HG02642 (cell line): ENCODE results near the gene SNX8.

Source experiments
- ATAC-seq: cut with Tn5 transposase; IDR thresholded peaks from one replicate; pipeline ENCODE4 v1.9.1; 2021; ENCODE audit warnings: mild to moderate bottlenecking; ENCODE audit not compliant: unreplicated experiment, poor library complexity

SNX8 gene

GRCh38 chr7:2211259-2211880, 102.9 kb downstream of the SNX8 start:
- ATAC-seq: no peak

DNA sequence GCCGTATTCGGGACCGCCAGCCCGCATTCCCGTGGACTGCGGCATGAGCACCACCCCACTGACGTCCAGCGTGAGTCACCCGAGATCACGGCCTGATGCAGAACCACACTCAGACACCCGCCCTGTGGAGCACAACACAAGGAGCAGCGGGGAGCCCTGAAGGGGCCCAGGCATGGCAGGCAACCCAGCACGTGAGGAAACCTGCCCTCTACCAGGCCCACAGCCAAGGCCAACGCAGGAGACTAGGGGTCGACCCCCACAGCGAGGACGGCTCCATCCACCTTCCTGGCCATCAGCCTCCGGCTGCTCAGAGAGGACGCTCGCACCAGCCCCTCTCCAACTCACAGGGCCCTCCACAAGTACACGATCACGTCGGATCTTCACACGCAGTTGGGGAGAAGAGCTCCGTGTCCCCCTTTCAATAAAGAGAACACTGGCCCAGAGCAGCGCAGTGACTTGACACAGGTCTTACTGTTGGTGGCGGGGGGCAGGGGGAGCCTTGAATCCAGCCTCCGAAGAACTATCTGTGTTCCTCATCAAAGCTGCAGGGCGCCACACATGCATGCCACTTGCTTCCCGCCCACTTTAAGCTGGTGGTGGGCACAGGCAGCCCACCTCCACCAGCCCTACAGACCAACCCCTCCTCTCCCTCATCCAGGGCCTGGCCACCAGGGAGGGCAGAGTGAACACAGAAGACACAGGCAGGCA, 103.5 kb downstream of the SNX8 start:
- ATAC-seq: no peak

DNA sequence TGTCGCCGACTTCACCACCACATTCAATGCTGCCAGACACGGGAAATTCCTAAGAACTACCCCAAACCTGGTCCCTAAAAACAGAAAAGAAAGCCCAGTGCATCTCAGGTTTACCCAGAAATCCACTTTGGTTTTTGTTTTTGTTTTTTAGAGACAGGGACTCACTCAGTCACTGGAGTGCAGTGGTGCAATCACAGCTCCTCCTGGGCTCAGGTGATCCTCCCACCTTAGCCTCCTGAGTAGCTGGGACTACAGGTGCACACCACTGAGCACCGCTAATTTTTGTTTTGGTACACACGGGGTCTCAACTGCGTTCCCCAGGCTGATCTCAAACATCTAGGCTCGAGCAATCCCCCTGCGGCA, 104.3 kb downstream of the SNX8 start:
- no peak for ATAC-seq

DNA sequence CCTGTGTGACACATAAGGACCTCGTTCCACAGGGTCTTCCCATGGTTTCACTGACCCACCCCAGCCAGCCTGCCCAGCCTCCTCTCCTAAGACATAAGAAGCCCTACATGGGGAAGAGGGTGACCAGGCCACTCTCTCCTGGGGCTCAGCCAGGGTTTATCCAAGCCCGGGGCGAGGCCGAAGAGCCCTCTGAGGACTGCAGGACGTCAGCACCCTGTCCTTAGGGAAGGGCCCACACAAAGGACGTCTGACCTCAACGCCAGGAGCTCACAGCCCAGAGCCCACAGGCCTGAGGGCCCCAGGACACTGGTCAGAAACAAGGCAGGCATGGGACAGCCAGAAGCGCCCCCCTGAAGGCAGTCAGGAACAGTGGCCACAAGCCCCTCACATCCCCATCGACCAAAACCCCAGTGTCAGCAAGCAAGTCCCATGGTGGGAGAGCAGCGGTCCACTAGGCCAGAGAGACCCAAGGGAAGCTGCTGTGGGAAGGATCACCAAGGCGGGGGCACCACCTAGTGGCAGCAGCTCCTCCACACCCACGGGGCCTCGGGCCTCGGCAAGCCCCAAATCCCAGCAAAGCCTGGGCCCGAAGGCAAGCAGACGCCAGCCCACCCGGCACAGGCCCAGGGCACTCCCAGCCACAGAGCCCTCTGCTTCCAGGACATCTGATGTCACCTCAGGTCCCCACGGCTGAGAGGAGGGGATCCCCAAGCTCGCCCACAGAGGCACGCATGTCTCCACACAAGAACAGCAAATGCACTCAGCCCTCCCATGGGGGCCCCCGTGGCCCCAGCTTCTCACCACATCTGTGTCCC, 104.9 kb downstream of the SNX8 start:
- ATAC-seq: peak; percentile 64

DNA sequence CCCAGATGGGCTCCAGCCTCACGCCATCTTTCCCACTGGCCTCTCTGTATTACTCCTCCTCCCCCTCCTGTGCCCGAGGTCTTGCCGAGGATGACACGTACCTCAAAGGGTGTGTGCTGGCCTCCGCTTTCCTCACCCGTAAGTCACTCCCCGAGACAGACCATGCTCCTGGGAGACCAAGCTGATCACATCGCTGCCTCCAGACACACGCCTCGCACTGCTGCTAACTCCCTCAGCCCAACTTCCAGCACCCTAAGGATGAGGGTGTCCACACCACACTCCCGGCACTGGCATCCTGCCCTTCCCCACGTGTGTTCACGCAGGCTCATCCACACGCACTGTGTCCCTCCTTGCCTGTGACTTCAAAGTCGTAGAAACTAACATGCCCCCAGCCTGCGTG, 105.5 kb downstream of the SNX8 start:
- no peak for ATAC-seq

GRCh38 chr7:2205036-2205780, 109.0 kb downstream of the SNX8 start:
- ATAC-seq: no peak

GRCh38 chr7:2204446-2204845, 109.8 kb downstream of the SNX8 start:
- ATAC-seq: no peak

DNA sequence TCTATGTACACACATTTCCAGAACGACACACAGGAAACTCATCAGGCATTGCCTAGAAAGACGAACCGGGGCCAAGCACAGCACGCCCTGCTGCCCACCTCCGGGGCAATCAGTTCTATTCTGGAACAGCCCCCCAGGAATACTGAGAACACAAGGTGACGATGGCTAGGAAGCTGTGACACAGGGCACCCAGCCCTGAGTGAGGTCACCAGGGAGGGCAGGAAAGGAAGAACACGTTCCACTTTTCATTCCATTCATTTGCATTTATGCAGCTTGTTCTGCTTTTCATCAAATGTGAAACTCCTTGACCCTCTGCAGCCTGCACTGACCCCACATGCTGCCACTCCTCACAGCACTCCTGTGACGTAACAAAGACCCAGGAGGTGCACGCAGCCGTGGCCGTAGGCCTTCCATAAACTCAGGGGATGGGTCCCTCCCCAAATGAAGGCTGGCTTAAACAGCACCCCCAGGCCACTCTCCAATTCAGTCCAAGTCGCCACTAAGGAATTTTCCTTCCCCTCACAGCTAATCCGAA, 110.4 kb downstream of the SNX8 start:
- ATAC-seq: no peak

- no peak for ATAC-seq
Observed at GRCh38 chr7:2202901-2203765, 111.1 kb downstream of the SNX8 start.

DNA sequence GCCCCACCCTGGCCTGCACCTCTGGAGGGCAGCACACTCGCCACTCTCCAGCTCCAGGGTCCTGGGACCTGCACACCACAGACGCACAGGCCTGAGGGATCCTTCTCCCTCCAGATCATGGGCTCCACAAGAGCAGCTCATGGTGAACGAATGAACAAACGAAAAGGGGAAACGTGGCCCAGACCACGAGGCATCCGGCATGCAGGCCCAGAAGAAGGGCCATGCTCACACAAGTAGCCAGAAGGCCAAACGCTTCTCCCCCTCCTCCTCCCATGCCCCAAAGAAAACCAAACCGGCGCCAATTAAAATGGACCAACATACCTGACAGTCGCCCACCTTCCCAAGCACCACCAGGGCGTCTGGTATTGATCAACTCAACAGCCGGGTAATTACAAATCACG, 111.9 kb downstream of the SNX8 start:
- ATAC-seq: no peak
